DOHH2 (cell line): ENCODE data around the gene FZD7.

ENCODE experiments used
- H3F3A ChIP-seq: fragments of 200-600 bp; sonication (generic), shearing (Covaris generic); 2 replicates; pipeline ENCODE4 v1.6.0; 2016; ENCODE audit warnings: antibody characterized with exemption, mild to moderate bottlenecking; ENCODE audit not compliant: control insufficient read depth, insufficient read depth
- H3K27ac ChIP-seq: fragments of 200-600 bp; sonication (generic); 2 replicates; pipeline ENCODE4 v1.5.1; 2014; ENCODE audit warnings: low read depth, mild to moderate bottlenecking, low read length, moderate library complexity
- H3K27me3 ChIP-seq: fragments of 200-600 bp; sonication (generic); 2 replicates; pipeline ENCODE4 v1.6.1; 2014; ENCODE audit warnings: mild to moderate bottlenecking, low read length, mixed read lengths; ENCODE audit not compliant: control insufficient read depth
- H3K36me3 ChIP-seq: fragments of 200-600 bp; sonication (generic); 2 replicates; pipeline ENCODE4 v1.6.1; 2014; ENCODE audit warnings: mild to moderate bottlenecking, low read length, moderate library complexity, mixed read lengths; ENCODE audit not compliant: control insufficient read depth
- H3K4me1 ChIP-seq: fragments of 200-600 bp; sonication (generic); 2 replicates; pipeline ENCODE4 v1.6.1; 2014; ENCODE audit warnings: mild to moderate bottlenecking, low read length, mixed read lengths; ENCODE audit not compliant: control insufficient read depth
- H3K4me2 ChIP-seq: fragments of 200-600 bp; sonication (generic); 2 replicates; pipeline ENCODE4 v1.6.0; 2014; ENCODE audit warnings: mild to moderate bottlenecking, low read length, moderate library complexity
- H3K4me3 ChIP-seq: fragments of 200-600 bp; sonication (generic); 2 replicates; pipeline ENCODE4 v1.5.1; 2014; ENCODE audit warnings: mild to moderate bottlenecking, low read length, mixed read lengths
- H3K79me2 ChIP-seq: fragments of 200-600 bp; sonication (generic); 2 replicates; pipeline ENCODE4 v1.6.1; 2014; ENCODE audit warnings: mild to moderate bottlenecking, low read length, mixed read lengths; ENCODE audit not compliant: control insufficient read depth
- H3K9me2 ChIP-seq: fragments of 200-600 bp; sonication (generic); replicated peaks from 2 replicates; pipeline ENCODE4 v1.6.1; 2014; ENCODE audit warnings: mild to moderate bottlenecking, low read length, mixed read lengths; ENCODE audit not compliant: control insufficient read depth
- H3K9me3 ChIP-seq: fragments of 200-600 bp; sonication (generic); 2 replicates; pipeline ENCODE4 v1.6.1; 2014; ENCODE audit warnings: antibody characterized with exemption, low read length, mixed read lengths; ENCODE audit not compliant: control insufficient read depth, insufficient read depth
- H4K20me1 ChIP-seq: fragments of 200-600 bp; sonication (generic); 2 replicates; pipeline ENCODE4 v1.6.0; 2014; ENCODE audit warnings: low read depth, mild to moderate bottlenecking, antibody characterized with exemption, low read length, moderate library complexity; ENCODE audit not compliant: control insufficient read depth, insufficient read depth
- CTCF ChIP-seq: fragments of 200-600 bp; sonication (generic); IDR thresholded peaks from one replicate; pipeline ENCODE4 v1.5.1; 2014; ENCODE audit warnings: antibody characterized with exemption, mild to moderate bottlenecking, low read depth, low read length; ENCODE audit not compliant: poor library complexity, severe bottlenecking
- EZH2phosphoT487 ChIP-seq: fragments of 200-600 bp; sonication (generic); IDR thresholded peaks from 2 replicates; pipeline ENCODE4 v1.6.1; 2017; ENCODE audit warnings: borderline replicate concordance, mild to moderate bottlenecking, antibody characterized with exemption, low read length, moderate library complexity, mixed read lengths

FZD7 gene

GRCh38 chr2:201985728-201986462 is 47.8 kb upstream of the FZD7 start:
- no peaks in the 10 kb centered on the region for H3K9me2 ChIP-seq
- no peaks in the 10 kb centered on the region for H4K20me1 ChIP-seq
- TF ChIP-seq CTCF = no peak
- TF ChIP-seq EZH2phosphoT487 = no peak
- H3K9me3 ChIP-seq = no peaks in the 10 kb centered on the region
- no peaks in the 10 kb centered on the region for H3K27me3 ChIP-seq
- H3K79me2 ChIP-seq = no peaks in the 10 kb centered on the region
- no peak overlapping the region for H3K4me2 ChIP-seq
- no peaks in the 10 kb centered on the region for H3F3A ChIP-seq
- no peaks in the 10 kb centered on the region for H3K36me3 ChIP-seq
- no peak overlapping the region for H3K4me3 ChIP-seq
- H3K4me1 ChIP-seq = no peaks in the 10 kb centered on the region
- no peak overlapping the region for H3K27ac ChIP-seq

GRCh38 chr2:201986463-201986735 is 47.3 kb upstream of the FZD7 start:
- TF ChIP-seq CTCF = no peak
- no peak for TF ChIP-seq EZH2phosphoT487
- H3K27me3 ChIP-seq = no peaks in the 10 kb centered on the region
- H3K4me3 ChIP-seq = no peak overlapping the region
- H3K79me2 ChIP-seq = no peaks in the 10 kb centered on the region
- H3K36me3 ChIP-seq = no peaks in the 10 kb centered on the region
- no peaks in the 10 kb centered on the region for H4K20me1 ChIP-seq
- no peak overlapping the region for H3K4me2 ChIP-seq
- no peaks in the 10 kb centered on the region for H3K4me1 ChIP-seq
- H3K9me3 ChIP-seq = no peaks in the 10 kb centered on the region
- no peaks in the 10 kb centered on the region for H3F3A ChIP-seq
- no peaks in the 10 kb centered on the region for H3K9me2 ChIP-seq
- no peak overlapping the region for H3K27ac ChIP-seq

GRCh38 chr2:201987426-201987825 is 46.2 kb upstream of the FZD7 start:
- Histone ChIP-seq H3K79me2 (no peaks in the 10 kb centered on the region), H3K27ac (no peak overlapping the region), H3K9me2 (no peaks in the 10 kb centered on the region), H3F3A (no peaks in the 10 kb centered on the region), H3K9me3 (no peaks in the 10 kb centered on the region), H3K4me2 (no peak overlapping the region), H3K36me3 (no peaks in the 10 kb centered on the region), H3K4me3 (no peak overlapping the region), H3K4me1 (no peaks in the 10 kb centered on the region), H3K27me3 (no peaks in the 10 kb centered on the region), H4K20me1 (no peaks in the 10 kb centered on the region)
- TF ChIP-seq EZH2phosphoT487 (no peak), CTCF (no peak)
